ENCODE results near the gene NSD1.

DNA sequence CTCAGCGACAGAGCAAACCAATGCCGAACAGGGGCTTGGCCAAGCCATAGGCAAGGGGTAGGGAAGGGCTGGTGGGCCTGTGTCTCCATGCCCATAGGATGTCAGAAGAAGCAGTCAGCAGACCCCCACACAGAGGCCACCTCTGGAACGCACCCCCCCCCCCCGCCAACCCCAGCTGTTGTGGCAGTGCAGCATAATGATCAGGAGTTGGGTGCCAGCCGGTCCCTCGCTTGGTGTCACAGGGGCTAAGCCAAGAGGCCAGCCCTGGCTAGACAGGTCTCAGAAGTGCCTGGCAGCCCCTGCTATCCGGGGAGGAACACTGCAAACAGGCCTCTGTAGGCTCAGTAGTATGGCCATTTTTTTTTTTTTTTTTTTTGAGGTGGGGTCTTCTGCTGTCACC, 181.8 kb downstream of the NSD1 start:
- no peak for TF ChIP-seq CTCF (IDR thresholded peaks at IDR 0.05)
- TF ChIP-seq POLR2AphosphoS5 (IDR thresholded peaks at IDR 0.05), result no peak
- no peak for TF ChIP-seq POLR2A (IDR thresholded peaks at IDR 0.05)
